ENCODE measurements around the gene SECTM1. TPM values are rescaled to one million over a fixed set of nuclear protein-coding genes. Genes with fewer than 3 reads are reported as not detected.
"Not testable (repeated sequence)": the region's sequence is repeated elsewhere in the genome, so short reads cannot be mapped to it uniquely, and the experiment has no call there.

Gene SECTM1
- 9.8 and 34.2 TPM in 2 replicates for total RNA-seq (ENCODE audit: low replicate concordance)

DNA sequence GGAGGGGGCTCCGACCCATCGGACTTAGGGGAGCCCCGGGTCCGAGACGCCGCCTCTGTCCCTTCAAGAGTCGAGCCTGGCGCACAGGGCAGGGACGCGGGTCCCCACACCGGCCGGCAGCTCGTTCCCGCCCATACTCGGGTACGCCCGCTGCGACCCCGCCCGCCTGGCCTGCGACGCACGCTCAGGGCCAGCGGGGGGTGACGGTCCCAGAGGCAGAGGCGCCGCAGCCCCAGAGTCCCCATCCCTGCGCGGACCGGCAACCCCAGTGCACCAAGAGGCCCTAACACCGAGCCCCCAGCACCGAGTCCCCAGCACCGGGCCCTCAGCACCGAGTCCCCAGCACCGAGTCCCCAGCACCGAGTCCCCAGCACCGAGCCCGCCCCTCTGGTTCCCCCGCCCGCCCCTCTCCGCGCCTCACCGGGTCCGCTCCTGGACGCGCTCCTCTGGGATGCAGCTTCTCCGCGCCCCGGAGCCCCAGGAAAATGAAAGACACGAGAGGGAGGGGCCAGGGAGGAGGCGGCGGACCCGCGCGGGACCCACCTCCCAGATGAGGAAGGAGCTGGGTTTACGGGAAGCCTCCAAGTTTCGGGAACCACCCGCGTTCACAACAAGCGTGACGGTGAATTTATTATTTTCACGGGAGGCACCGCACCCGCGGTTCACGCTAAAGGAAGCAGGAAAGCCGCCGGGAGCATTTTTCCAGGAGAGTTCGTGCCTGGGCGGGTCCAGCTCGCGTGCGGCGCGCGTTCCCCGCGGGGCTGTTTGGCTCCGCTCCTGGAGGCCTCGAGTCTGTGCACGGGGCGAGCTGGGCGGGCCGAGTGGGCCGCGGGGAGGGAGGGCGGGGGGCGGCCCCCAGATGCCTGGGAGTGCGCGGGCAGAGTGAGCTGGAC lies at the start of gene SECTM1:
Gene SECTM1 (minus strand): TSS at position 488 of the 893 bp plus-strand sequence. CDS start 6,526 bp downstream, outside the sequence.
- H3K4me3 ChIP-seq (ENCODE audit: low read depth, low read length), result peak within 1 kb of the TSS; percentile 69
- DNase-seq (ENCODE audit: low read depth), result peak; percentile 60

DNA sequence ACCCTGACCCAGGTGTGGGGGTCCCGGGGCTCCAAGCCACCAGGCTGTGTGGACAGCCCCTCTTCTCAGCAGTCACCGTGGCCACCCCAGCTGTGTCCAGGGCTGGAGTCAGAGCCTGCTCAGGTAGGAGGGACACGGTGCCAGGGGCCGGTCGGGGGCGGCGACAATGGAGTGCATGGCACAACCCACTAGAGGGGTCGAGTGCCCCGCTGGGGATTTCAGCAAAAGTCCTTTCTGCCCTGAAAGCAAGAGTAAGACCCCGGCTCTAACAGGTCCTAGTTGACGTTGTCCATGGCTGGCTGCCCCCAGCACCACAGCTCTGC lies 49.3 kb upstream of the SECTM1 start:
- H3K4me3 ChIP-seq (ENCODE audit: low read depth, low read length), result no peak overlapping the region
- TF ChIP-seq, protein P1, sequence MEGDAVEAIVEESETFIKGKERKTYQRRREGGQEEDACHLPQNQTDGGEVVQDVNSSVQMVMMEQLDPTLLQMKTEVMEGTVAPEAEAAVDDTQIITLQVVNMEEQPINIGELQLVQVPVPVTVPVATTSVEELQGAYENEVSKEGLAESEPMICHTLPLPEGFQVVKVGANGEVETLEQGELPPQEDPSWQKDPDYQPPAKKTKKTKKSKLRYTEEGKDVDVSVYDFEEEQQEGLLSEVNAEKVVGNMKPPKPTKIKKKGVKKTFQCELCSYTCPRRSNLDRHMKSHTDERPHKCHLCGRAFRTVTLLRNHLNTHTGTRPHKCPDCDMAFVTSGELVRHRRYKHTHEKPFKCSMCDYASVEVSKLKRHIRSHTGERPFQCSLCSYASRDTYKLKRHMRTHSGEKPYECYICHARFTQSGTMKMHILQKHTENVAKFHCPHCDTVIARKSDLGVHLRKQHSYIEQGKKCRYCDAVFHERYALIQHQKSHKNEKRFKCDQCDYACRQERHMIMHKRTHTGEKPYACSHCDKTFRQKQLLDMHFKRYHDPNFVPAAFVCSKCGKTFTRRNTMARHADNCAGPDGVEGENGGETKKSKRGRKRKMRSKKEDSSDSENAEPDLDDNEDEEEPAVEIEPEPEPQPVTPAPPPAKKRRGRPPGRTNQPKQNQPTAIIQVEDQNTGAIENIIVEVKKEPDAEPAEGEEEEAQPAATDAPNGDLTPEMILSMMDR (IDR thresholded peaks at IDR 0.05; ENCODE audit: insufficient read depth, low read length), result no peak
- DNase-seq (ENCODE audit: low read depth), result no peak

More for the DNA sequence above, at the start of gene SECTM1:
- TF ChIP-seq, protein P1 (IDR thresholded peaks at IDR 0.05; ENCODE audit: insufficient read depth, low read length), result no peak

DNA sequence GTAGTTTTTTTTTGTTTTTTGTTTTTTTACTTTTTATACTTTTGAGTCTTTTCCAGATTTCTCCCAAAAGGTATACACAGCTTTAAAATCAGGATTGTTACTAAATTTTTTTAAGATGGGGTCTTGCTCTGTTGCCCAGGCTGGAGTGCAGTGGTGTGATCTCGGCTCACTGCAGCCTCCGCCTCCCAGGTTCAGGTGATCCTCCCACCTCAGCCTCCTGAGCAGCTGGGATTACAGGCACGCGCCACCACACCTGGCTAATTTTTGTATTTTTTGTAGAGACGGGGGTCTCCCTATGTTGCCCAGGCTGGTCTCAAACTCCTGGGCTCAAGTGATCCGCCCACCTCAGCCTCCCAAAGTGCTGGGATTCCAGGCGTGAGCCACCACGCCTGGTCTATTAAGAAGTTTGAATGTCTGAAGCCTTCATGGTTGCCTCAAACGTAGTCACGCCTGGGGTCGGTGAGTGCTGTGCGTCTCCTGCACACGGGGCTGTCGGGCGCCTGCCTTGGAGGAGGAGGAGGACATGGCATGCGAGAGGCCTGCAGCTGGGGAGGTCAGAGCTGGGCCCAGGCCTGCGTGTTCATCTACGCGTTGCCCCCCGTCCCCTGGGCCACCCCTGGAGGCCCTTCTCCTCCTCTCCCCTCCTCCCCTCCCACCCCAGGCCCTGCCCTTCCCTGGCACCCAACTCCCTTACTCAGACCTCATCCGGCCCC lies 48.8 kb upstream of the SECTM1 start:
- not testable (repeated sequence) for H3K4me3 ChIP-seq (ENCODE audit: low read depth, low read length); DNase-seq (ENCODE audit: low read depth)

DNA sequence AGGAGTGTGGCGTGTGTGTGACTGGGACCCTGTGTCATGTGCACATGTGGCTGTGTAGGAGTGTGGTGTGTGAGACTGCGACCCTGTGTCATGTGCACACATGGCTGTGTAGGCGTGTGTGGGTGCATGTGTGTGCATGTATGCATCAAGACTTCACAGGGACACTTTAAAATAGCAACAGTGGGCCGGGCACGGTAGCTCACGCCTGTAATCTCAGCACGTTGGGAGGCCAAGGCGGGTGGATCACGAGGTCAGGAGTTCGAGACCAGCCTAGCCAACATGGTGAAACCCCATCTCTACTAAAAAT lies 48.1 kb upstream of the SECTM1 start:
- not testable (repeated sequence) for DNase-seq (ENCODE audit: low read depth); H3K4me3 ChIP-seq (ENCODE audit: low read depth, low read length)

DNA sequence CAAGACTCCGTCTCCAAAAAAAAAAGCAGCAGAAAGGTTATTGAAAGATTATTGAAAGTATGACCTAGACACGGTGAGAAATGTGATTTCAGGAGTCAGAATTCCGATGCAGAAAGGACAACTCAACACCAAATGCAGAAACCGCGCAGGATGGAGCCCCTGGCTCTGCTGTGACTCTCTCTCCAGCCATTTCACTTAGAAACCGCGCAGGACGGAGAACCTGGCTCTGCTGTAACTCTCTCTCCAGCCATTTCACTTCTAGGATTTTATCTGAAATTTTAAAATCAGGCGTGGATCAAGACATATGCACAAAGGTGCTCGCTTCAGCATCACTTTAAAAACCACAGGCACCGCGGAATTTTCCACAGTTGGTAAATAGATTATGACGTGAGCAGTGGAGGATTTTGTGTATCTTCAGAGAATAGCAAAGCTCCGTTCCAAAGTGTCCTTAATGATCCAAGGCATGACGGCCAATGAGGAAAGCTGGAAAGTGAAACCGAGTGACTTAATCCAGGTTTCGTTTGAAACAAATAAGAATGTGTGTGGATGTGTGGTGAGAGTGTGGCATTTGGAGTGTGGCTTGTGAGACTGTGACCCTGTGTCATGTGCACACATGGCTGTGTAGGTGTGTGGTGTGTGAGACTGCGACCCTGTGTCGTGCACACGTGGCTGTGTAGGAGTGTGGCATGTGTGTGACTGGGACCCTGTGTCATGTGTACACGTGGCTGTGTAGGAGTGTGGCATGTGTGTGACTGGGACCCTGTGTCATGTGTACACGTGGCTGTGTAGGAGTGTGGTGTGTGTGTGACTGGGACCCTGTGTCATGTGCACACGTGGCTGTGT lies 47.5 kb upstream of the SECTM1 start:
- TF ChIP-seq, protein P1 (IDR thresholded peaks at IDR 0.05; ENCODE audit: insufficient read depth, low read length), result no peak
- H3K4me3 ChIP-seq (ENCODE audit: low read depth, low read length), result peak overlapping the region; percentile 22
- peak; percentile 64 for DNase-seq (ENCODE audit: low read depth)

DNA sequence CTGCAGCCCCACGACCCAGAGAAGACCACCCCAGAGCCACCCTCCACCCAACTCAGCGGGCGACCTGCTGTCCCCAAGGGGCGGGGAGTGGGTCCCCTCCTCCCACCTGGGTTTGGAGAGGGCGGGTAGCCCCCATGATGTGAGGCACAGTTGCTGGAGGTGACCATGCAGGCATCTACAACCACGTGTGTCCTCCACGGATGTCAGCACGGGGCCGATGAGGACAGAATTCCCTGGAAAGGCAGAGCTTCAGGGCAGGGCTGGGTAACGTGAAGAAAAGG lies 45.1 kb upstream of the SECTM1 start:
- no peak overlapping the region for H3K4me3 ChIP-seq (ENCODE audit: low read depth, low read length)
- TF ChIP-seq, protein P1 (IDR thresholded peaks at IDR 0.05; ENCODE audit: insufficient read depth, low read length), result no peak
- DNase-seq (ENCODE audit: low read depth), result no peak

DNA sequence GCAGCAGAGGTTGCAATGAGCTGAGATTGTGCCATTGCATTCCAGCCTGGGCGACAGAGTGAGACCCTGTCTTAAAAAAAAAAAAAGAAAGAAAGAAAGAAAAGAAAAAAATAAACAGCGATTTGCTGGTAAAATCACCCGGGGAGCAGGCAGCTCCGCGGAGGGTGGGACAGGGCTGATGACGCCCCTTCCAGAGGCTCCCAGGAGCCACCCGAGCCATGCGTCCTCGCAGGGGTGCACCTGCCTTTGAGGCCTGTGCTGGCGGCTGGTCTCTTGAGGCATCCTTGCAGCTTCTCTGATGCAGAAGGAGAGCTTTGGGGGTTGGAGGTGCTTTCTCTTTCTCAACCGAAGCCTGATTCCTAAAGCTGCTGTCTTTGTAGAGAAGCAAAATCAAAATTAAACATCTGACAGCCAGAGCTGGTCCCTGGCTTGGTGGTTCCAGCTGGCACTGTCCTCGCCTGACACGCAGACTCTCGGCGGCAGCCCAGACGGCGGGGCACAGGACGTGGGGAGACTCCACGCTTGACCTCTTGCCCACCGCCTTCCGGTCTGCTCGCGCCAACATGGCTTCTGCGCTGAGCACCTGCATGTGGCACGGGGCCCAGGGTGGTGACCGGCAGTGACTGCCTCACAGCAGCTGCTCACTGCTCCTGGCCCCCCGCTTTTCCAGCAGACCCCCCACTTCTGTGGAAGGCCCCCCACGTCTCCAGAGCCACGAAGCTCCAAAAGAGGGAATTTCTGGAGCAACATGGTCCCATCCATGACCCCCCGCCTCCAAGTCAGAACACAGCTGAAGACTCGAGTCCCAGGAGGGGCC lies 44.6 kb upstream of the SECTM1 start:
- TF ChIP-seq, protein P1 (IDR thresholded peaks at IDR 0.05; ENCODE audit: insufficient read depth, low read length), result no peak

DNA sequence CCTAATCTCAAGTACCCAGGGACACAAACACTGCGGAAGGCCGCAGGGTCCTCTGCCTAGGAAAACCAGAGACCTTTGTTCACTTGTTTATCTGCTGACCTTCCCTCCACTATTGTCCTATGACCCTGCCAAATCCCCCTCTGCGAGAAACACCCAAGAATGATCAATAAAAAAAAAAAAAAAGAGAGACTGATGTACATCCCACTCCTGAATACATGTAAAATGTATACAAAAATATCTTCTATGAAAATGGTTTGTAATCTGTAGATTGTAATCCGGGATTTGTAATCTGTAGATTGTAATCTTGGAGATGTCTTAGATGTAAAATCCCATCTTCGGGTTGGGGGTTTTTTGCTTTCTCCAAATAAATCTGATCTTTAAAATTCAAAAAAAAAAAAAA lies 43.7 kb upstream of the SECTM1 start:
- DNase-seq (ENCODE audit: low read depth), result not testable (repeated sequence)

More for the DNA sequence above, 44.6 kb upstream of the SECTM1 start:
- H3K4me3 ChIP-seq (ENCODE audit: low read depth, low read length), result no peak overlapping the region
- DNase-seq (ENCODE audit: low read depth), result no peak

More for the DNA sequence above, 43.7 kb upstream of the SECTM1 start:
- not testable (repeated sequence) for H3K4me3 ChIP-seq (ENCODE audit: low read depth, low read length)

Data from fibroblast of the aortic adventitia (primary cell).